ENCODE data around the gene PKD2. TPM values are rescaled to one million over a fixed set of nuclear protein-coding genes. Genes with fewer than 3 reads are reported as not detected.

PKD2 gene
- total and polyA plus RNA-seq, 4 donors, result 8.5 to 71.2 (median 17.1) TPM

DNA sequence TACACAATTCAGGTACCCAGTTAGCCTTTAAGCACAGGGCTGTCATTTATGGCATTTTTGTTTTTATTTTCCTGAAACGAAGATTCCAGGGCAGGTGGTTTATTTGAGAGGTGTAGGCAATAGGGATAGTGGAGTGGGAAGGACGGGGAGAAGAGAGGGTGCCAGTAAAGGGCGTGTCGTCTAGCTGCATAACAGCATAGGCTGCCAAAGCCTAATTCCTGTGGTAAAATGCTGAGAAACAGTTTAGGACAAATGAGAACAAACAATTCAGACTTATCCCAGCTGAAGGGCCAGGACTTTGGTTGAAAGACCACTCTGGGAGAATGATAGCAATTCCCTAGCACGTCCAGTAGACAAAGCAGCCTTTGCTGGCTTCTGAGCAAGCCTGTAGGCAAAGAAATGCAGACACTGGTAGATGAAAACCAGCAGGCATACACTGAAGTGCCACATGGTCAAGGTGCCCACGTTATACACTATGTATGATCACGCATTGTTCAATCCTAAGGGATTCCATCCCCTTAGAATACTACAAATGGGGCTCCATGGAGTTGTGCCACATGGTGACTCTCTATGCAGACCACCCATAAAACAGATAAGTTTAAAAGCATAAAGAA is 70.6 kb downstream of the PKD2 start:
- no peak overlapping the region for H3K4me3 ChIP-seq
- H3K27me3 ChIP-seq (ENCODE audit: control insufficient read depth in 3 of 3, insufficient read depth in 3 of 3, low read length in 2 of 3), result no peaks in the 10 kb centered on the region
- no peak for DNase-seq
- H3K9ac ChIP-seq (ENCODE audit: insufficient read depth in 1 of 2, low read length in 2 of 2), result no peak overlapping the region
- H3K36me3 ChIP-seq (ENCODE audit: control insufficient read depth in 4 of 4, insufficient read depth in 4 of 4, low read length in 4 of 4), result peaks cover 7 to 16% (median 11%) of the 10 kb centered on the region in 4 donors
- H3K27ac ChIP-seq (ENCODE audit: low read depth in 1 of 2, low read length in 1 of 2), result no peak overlapping the region
- TF ChIP-seq, protein P1, sequence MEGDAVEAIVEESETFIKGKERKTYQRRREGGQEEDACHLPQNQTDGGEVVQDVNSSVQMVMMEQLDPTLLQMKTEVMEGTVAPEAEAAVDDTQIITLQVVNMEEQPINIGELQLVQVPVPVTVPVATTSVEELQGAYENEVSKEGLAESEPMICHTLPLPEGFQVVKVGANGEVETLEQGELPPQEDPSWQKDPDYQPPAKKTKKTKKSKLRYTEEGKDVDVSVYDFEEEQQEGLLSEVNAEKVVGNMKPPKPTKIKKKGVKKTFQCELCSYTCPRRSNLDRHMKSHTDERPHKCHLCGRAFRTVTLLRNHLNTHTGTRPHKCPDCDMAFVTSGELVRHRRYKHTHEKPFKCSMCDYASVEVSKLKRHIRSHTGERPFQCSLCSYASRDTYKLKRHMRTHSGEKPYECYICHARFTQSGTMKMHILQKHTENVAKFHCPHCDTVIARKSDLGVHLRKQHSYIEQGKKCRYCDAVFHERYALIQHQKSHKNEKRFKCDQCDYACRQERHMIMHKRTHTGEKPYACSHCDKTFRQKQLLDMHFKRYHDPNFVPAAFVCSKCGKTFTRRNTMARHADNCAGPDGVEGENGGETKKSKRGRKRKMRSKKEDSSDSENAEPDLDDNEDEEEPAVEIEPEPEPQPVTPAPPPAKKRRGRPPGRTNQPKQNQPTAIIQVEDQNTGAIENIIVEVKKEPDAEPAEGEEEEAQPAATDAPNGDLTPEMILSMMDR (IDR thresholded peaks at IDR 0.05; ENCODE audit: control extremely low read depth, extremely low read depth), result no peak
- peaks cover 0 to 2% (median 0%) of the 10 kb centered on the region in 4 donors for H3K9me3 ChIP-seq (ENCODE audit: control insufficient read depth in 4 of 4, insufficient read depth in 3 of 4, low read length in 3 of 4)
- no peak for ATAC-seq (ENCODE audit: insufficient read depth, low FRiP score)
- WGBS, 2 donors, result 88 to 92% methylated on average over 7 of the region's 7 CpGs
- peaks cover 0 to 2% (median 0%) of the 10 kb centered on the region in 5 donors for H3K4me1 ChIP-seq (ENCODE audit: control insufficient read depth in 5 of 5, insufficient read depth in 5 of 5, low read length in 5 of 5)

DNA sequence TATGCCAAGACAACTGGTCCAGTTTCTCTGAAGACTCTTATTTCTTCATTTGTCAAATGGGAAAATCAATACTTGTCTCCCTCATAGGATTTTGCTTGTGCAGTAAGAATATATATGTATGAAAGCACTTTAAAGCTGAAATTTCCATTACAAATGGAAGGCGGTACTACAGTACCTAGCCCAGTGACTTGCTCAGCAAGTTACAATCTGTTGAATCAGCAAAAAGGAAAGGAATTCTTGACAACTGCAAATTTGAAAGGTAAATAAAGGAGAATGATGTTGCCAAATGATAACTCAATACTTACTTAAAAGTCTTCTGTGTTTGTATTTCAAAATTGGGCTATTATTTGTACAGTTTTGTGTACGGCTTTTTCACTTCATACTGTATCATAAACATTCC is 71.1 kb downstream of the PKD2 start:
- ATAC-seq (ENCODE audit: insufficient read depth, low FRiP score), result no peak
- DNase-seq, result no peak
- Histone ChIP-seq H3K27ac (ENCODE audit: low read depth in 1 of 2, low read length in 1 of 2) (no peak overlapping the region), H3K4me3 (no peak overlapping the region), H3K9ac (ENCODE audit: insufficient read depth in 1 of 2, low read length in 2 of 2) (no peak overlapping the region), H3K36me3 (ENCODE audit: control insufficient read depth in 4 of 4, insufficient read depth in 4 of 4, low read length in 4 of 4) (peaks cover 7 to 16% (median 11%) of the 10 kb centered on the region in 4 donors), H3K4me1 (ENCODE audit: control insufficient read depth in 5 of 5, insufficient read depth in 5 of 5, low read length in 5 of 5) (peaks cover 0 to 2% (median 0%) of the 10 kb centered on the region in 5 donors), H3K27me3 (ENCODE audit: control insufficient read depth in 3 of 3, insufficient read depth in 3 of 3, low read length in 2 of 3) (no peaks in the 10 kb centered on the region), H3K9me3 (ENCODE audit: control insufficient read depth in 4 of 4, insufficient read depth in 3 of 4, low read length in 3 of 4) (peaks cover 0 to 2% (median 0%) of the 10 kb centered on the region in 4 donors)
- TF ChIP-seq, protein P1 (IDR thresholded peaks at IDR 0.05; ENCODE audit: control extremely low read depth, extremely low read depth), result no peak
- WGBS, 2 donors, result 68 to 94% methylated on average over 2 of the region's 2 CpGs

DNA sequence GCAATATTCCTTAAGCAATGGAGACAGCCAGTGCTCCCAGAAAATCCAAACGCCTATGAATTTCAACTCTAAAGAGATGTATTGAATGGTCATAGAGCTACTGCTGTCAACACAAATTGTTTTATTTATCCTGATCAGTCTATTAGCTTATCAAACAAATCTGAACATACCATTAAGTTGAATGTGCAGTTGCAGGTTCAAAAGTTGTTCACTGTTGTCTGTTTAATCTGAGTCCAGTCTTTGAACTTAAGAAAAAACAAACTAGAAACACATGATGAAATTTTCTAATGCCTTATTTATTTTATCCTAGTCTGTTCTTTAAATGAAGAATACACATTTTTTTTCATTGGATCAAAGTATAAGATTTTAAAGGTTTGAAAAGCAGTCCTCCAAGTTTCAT is 73.2 kb downstream of the PKD2 start:
- no peak overlapping the region for H3K4me3 ChIP-seq
- peaks cover 0 to 2% (median 0%) of the 10 kb centered on the region in 5 donors for H3K4me1 ChIP-seq (ENCODE audit: control insufficient read depth in 5 of 5, insufficient read depth in 5 of 5, low read length in 5 of 5)
- 94 to 97% methylated on average over 1 of the region's 1 CpG for WGBS, 2 donors
- H3K36me3 ChIP-seq (ENCODE audit: control insufficient read depth in 4 of 4, insufficient read depth in 4 of 4, low read length in 4 of 4), result peaks cover 0 to 5% (median 3%) of the 10 kb centered on the region in 4 donors
- H3K9ac ChIP-seq (ENCODE audit: insufficient read depth in 1 of 2, low read length in 2 of 2), result no peak overlapping the region
- TF ChIP-seq, protein P1 (IDR thresholded peaks at IDR 0.05; ENCODE audit: control extremely low read depth, extremely low read depth), result no peak
- DNase-seq, result no peak
- no peak overlapping the region for H3K27ac ChIP-seq (ENCODE audit: low read depth in 1 of 2, low read length in 1 of 2)
- peaks cover 0 to 2% (median 0%) of the 10 kb centered on the region in 4 donors for H3K9me3 ChIP-seq (ENCODE audit: control insufficient read depth in 4 of 4, insufficient read depth in 3 of 4, low read length in 3 of 4)
- no peak for ATAC-seq (ENCODE audit: insufficient read depth, low FRiP score)
- H3K27me3 ChIP-seq (ENCODE audit: control insufficient read depth in 3 of 3, insufficient read depth in 3 of 3, low read length in 2 of 3), result no peaks in the 10 kb centered on the region

Data from lung (tissue), 12 donors.